H1 (cell line): Measurements from ENCODE around the gene KCNMB1. TPM values are rescaled to one million over a fixed set of nuclear protein-coding genes. Genes with fewer than 3 reads are reported as not detected.

ENCODE experiments used
- polyA plus RNA-seq, 7 experiments: library from polyadenylated mRNA; depleted of rRNA in 3 of 7; stranded (reverse) in 5 of 7; unstranded in 2 of 7; fragments of >200 nt in 5 of 7; fragments of 200-250 nt in 2 of 7; gene quantifications; 1 replicate in 5 of 7; 2 replicates in 1 of 7; 4 replicates in 1 of 7; pipeline versions ENCODE4 v1.2.1 to v1.2.3, GENCODE V29; 2011 to 2013; ENCODE audit warnings: missing spikeins in 2 of 7, mixed read lengths in 2 of 7
- total RNA-seq: library from RNA; stranded (reverse); fragmentation: NEBNext Ultra II Directional; extraction: Animal tissue kit (Norgen Biotek cat#: 25700); gene quantifications from 2 replicates; pipeline ENCODE4 v1.2.1, GENCODE V29; 2021
- TF ChIP-seq, protein P1 (sequence below): fragments of 300-600 bp; sonication (generic); IDR thresholded peaks from 2 replicates; pipeline ENCODE4 v1.7.1; 2012; ENCODE audit warnings: low read length, moderate library complexity, mild to moderate bottlenecking, inconsistent platforms; ENCODE audit not compliant: insufficient replicate concordance

KCNMB1 gene
- total and polyA plus RNA-seq, 2 of the 8 experiments (the other 6 are each of a cell fraction or from before 2014, with no cell fraction given): 0.08 to 0.19 TPM

DNA sequence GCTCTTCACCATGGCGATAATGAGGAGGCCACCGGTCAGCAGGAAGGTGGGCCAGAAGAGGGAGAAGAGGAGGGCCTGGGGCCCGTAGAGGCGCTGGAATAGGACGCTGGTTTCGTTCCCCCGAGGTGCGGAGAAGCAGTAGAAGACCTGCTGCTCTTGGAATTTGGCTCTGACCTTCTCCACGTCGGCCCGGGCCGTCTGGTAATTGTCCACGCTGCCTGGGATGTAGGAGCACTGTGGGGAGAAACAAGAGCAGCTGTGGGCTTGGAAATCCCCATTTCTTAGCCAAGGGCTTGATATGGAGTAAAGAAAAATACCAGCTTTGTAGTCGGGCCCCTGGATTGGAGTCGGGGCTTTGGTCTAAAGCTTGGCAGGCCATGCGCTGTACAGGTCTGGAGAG is 10.4 kb downstream of the KCNMB1 start (continued):
- TF ChIP-seq, protein P1, sequence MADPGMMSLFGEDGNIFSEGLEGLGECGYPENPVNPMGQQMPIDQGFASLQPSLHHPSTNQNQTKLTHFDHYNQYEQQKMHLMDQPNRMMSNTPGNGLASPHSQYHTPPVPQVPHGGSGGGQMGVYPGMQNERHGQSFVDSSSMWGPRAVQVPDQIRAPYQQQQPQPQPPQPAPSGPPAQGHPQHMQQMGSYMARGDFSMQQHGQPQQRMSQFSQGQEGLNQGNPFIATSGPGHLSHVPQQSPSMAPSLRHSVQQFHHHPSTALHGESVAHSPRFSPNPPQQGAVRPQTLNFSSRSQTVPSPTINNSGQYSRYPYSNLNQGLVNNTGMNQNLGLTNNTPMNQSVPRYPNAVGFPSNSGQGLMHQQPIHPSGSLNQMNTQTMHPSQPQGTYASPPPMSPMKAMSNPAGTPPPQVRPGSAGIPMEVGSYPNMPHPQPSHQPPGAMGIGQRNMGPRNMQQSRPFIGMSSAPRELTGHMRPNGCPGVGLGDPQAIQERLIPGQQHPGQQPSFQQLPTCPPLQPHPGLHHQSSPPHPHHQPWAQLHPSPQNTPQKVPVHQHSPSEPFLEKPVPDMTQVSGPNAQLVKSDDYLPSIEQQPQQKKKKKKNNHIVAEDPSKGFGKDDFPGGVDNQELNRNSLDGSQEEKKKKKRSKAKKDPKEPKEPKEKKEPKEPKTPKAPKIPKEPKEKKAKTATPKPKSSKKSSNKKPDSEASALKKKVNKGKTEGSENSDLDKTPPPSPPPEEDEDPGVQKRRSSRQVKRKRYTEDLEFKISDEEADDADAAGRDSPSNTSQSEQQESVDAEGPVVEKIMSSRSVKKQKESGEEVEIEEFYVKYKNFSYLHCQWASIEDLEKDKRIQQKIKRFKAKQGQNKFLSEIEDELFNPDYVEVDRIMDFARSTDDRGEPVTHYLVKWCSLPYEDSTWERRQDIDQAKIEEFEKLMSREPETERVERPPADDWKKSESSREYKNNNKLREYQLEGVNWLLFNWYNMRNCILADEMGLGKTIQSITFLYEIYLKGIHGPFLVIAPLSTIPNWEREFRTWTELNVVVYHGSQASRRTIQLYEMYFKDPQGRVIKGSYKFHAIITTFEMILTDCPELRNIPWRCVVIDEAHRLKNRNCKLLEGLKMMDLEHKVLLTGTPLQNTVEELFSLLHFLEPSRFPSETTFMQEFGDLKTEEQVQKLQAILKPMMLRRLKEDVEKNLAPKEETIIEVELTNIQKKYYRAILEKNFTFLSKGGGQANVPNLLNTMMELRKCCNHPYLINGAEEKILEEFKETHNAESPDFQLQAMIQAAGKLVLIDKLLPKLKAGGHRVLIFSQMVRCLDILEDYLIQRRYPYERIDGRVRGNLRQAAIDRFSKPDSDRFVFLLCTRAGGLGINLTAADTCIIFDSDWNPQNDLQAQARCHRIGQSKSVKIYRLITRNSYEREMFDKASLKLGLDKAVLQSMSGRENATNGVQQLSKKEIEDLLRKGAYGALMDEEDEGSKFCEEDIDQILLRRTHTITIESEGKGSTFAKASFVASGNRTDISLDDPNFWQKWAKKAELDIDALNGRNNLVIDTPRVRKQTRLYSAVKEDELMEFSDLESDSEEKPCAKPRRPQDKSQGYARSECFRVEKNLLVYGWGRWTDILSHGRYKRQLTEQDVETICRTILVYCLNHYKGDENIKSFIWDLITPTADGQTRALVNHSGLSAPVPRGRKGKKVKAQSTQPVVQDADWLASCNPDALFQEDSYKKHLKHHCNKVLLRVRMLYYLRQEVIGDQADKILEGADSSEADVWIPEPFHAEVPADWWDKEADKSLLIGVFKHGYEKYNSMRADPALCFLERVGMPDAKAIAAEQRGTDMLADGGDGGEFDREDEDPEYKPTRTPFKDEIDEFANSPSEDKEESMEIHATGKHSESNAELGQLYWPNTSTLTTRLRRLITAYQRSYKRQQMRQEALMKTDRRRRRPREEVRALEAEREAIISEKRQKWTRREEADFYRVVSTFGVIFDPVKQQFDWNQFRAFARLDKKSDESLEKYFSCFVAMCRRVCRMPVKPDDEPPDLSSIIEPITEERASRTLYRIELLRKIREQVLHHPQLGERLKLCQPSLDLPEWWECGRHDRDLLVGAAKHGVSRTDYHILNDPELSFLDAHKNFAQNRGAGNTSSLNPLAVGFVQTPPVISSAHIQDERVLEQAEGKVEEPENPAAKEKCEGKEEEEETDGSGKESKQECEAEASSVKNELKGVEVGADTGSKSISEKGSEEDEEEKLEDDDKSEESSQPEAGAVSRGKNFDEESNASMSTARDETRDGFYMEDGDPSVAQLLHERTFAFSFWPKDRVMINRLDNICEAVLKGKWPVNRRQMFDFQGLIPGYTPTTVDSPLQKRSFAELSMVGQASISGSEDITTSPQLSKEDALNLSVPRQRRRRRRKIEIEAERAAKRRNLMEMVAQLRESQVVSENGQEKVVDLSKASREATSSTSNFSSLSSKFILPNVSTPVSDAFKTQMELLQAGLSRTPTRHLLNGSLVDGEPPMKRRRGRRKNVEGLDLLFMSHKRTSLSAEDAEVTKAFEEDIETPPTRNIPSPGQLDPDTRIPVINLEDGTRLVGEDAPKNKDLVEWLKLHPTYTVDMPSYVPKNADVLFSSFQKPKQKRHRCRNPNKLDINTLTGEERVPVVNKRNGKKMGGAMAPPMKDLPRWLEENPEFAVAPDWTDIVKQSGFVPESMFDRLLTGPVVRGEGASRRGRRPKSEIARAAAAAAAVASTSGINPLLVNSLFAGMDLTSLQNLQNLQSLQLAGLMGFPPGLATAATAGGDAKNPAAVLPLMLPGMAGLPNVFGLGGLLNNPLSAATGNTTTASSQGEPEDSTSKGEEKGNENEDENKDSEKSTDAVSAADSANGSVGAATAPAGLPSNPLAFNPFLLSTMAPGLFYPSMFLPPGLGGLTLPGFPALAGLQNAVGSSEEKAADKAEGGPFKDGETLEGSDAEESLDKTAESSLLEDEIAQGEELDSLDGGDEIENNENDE: no peak
